GM18507 (cell line): ENCODE data around the gene FYB1.

ENCODE experiments used
- DNase-seq: peaks from one replicate; pipeline ENCODE4 v3.0.0; 2011; ENCODE audit warnings: low read depth; ENCODE audit not compliant: insufficient read length; ENCODE audit errors: extremely low spot score
- FAIRE-seq: peaks from 2 replicates; lab custom pipeline; 2011; peaks lifted over from hg19 to GRCh38; lab: Jason Lieb, UNC

Gene FYB1

DNA sequence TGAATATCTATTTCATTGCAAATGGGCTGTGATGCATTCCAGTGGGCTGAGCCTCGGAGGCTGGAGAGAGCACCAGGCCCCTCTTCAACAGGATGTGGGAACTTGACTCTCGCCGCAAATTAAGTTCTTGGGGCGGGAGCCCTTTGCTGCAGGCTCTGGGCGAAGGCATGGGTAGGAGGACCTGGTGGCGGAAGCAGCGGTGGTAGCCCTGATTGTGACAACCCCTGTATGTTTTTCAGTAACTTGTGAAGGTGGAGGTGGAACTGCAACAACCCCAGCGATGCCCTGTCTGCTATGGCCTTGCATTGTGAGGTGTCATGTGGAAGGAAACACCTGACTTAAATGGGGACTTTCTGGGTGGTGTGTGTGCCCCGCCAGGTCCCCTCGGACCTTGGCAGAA is 9.4 kb downstream of the FYB1 start:
- DNase-seq = no peak
- FAIRE-seq = no peak

DNA sequence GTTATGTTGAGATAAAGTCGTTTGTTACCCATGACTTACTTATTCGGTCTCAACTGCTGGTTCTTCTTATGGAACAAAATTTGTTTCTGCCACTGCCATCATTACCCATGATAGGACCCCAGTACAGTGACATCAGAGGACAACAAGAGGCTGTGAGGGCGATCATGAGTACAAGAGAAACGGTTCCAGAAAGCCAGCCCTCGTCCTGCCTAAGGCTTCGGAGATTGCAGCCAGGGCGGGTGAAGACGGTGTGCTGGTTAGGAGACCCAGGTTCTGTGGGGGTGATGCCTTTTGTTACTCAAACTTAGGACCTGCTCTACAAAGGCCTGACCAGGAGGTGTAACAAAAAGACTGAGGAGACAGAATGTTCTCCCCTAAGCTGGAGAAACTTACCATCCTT is 10.9 kb downstream of the FYB1 start:
- FAIRE-seq (no peak), DNase-seq (no peak)

DNA sequence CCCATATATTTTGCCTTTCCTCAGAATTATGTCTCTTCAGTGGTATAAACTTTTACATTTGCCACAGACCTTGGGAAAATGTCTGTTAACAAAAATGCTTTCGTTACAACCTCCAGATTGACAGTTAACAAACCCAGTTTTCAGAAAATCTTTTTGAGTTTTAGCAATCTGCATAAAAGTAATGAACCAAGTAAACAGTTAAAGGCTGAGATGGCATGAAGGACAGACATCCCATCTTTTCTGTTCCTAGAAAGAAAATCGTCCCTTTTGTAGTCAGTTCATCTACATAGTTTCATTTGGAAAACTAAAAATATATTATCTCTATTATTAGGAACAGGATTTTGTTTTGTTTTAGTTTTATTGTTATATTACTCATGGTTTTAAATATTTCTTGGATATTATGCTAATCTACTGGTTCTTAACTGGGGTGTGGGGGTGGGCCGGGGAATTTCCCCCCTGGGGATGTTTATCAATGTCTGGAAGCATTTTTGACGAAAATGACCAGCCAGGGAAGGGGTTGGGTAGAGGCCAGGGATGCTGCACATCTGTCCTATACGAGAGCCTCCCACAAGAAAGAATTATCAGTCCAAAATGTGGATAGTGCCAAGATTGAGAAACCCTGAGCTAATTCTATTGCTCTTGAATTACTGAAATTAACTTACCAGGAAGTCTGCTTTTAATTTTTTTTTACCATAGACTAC is 11.9 kb downstream of the FYB1 start:
- DNase-seq = no peak
- no peak for FAIRE-seq

DNA sequence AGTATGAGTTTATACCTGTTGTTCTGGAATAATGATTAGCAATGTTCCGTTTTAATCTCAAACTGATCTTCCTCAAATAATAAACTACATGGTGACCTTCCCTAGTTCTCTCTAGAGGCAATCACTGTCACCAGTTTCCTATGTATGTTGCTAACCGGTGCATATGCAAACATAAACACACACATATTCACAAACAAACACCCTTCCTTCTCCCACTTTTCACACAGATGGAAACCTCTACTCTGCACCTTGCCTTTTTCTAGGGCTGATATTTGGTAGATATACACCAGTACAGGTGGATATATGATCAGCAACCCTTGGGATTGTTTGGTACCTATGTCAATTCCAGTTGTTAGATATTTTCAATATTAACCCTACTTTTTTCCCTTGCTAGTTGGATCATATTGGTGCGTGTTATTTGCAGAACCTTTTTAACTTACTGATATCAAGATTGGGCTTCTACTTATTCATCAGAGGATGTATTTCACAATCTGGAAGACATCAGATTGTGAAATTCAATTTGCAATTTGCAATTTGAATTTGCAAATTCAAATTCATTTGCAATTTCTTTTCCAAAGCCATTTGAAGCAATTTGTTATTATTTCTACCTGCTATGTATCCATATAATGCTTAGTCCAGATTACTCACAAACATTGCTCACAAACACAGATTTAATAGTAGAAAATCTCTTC is 12.6 kb downstream of the FYB1 start:
- FAIRE-seq (no peak), DNase-seq (no peak)

DNA sequence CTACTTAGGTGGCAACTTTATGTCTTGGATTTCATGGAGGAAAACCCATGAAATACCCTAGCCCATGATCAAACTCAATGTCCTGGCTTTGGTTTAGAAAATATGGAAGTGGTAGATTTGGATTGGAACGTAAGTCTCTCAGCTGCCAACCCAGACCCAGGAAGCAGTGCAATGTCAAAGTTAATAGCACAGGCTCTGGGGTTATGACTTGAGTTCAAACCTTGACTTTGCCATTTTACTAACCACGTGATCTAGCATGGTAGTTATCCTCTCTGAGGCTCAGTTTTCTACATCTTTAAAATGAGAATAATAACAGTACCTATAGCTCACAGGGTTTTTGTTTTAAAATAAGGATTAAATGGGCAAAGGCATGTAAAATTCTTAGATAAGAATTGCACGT is 13.8 kb downstream of the FYB1 start:
- DNase-seq (no peak), FAIRE-seq (no peak)

DNA sequence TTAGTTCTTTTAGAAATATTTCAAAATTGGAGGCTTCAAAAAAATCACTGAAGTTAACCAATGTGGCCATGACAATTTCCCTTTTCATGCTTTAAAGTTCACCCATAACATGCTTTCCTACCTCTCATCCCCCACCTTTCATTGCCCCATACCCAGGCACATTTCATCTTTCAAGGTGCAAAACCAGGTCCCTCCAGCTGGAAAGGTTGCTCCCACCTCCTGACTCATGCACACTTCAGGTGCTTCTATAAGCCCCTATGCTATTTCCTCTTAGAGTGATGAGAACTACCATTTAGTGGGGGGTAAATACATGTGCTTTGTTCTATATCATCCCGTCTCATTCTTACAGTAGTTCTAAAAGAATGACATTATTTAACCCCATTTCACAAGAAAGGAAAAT is 15.4 kb downstream of the FYB1 start:
- FAIRE-seq = no peak
- DNase-seq = no peak

DNA sequence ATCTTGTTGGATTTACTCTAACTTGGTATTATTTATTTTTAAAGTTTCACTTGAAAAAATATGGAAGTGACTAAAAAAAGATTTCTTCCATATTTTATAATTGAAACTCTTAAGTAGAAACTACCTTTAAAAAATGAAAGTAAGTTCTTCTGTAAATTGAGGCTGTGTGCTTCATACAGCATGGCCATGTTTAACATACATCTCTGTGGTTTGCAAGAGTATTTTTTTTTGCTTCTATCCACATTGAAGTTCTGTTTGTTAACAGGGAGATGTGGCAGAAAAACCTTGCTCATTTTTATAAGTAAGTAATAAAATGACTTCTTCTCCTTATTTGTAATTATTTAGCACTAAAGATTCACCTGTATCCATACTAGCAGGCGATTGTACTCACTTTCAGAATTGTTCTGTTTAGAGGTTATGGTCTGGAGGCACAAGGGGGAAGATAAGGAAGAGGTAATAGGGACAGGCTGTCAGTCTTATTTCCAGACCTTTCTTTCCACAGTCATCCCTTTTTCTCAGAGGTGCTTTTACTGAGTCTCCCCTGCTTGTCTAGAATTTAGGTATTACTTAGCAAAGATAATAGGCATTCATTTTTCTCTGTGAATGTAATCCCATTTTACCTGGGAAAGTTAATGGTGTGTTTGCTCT is 16.0 kb downstream of the FYB1 start:
- FAIRE-seq (no peak), DNase-seq (no peak)

DNA sequence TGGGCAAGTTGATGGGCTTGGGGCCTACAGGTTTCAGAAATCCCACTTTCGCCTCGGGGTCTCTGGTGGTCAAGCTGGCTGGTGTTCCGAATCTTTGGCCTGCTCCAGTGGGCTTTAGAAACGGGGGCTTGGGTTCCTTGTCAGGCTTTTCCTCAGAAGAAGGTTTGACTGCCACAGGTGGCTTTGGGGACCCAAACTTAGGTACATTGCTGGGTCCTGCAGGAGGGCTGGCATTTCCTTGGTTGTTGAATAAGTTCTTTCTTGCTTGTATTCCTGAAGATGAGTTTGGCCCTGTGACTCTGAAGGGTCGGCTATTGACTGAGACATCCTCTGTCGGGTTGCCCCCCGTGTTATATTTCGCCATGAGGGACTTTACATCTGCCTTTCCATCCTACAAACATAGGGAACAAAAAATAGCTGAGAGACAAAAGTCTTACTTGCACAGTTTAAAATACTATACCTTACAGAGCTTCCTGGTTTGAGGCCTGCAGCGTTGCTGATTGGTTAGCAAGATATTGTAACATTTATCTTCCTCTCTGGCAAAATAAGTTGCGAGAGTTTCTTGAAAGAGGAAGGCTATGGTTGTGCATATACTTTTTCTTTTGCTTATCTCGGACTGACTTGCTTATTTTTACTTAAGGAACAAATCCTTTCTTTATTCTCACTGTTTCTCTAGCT is 16.6 kb downstream of the FYB1 start:
- no peak for DNase-seq
- no peak for FAIRE-seq

DNA sequence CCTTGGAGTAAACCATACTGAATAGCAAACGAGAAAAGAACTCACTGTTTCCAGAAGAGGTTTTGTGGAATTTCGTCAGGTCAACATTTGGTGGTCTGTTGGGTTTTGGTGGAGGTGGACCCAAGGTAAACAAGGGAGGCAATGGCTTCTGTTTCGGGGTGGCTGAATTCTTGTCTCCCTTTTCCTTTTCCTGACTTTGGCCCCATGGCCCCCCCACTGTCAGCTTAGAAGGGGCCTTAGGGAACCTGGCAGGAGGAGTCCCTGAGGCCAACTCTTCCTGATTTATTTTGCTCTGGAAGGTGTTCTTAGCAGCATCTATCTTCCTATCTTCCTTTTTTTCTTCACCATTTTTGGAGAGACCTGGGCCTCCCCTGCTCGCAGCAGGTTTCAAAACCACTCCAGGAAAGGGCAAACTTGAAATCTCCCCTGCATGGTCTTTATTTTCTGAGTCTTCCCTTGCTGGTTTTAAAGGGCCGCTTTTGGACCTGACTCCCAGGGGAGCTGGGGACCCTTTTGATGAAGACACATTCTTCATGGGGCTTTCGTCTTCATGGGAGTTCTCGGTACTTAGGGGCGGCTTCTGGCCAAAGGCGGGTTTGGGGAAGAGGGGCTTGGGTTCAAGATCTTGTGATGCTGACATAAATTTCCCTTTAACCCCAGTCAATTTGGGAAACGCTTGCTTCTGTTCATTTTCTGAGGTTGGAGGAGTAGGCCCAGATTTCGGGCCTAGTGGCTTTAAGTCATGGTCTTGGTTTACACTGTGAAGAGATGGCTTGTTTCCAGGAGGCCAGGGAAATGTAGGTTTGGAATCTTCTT is 17.4 kb downstream of the FYB1 start:
- no peak for DNase-seq
- FAIRE-seq = no peak

DNA sequence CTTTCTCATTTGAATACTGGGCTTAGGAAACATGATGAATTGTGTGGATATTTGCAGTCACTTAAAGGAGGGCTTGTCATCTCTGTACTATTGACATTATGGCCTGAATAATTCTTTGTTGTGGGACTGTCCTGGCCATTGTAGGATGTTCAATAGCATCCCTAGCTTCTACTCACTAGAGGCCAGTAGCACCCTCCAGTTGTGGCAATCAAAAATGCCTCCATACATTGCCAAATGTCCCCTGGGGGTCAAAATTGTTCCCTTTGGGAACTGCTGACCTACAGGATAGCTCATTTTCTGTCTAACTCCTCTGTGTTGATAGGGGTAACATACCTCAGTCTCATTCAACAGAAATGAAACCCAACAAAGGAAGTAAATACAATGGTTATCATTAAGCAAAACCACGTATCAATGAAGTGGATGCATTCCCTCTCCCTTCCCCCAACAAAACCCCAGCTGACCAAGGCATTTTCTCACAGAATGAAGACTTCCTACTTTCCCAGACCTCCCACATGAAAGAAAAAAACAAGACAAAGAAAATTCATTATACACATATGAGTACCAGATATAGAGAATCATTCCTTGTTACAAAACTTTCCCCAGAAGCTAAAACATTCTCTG is 18.1 kb downstream of the FYB1 start:
- FAIRE-seq = no peak
- DNase-seq = no peak

DNA sequence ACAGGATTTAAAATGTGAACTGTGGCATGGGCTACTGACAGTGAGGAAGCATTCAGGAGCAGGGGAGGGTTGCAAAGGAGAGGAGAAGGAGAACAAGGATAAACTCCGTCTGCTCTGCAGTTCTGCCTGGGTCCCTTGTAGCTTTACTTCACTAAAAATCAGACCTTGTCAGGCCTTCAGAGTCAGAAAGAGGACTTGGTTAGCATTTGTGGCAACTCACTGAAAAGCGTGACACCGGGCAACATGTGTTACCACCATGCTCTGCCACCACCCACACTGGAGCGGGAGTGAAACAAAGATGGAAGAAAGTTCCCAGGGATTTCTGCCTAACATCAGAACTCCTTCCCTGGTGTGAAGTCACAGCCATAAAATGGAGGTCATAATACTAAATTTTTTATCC is 19.3 kb downstream of the FYB1 start:
- no peak for FAIRE-seq

DNA sequence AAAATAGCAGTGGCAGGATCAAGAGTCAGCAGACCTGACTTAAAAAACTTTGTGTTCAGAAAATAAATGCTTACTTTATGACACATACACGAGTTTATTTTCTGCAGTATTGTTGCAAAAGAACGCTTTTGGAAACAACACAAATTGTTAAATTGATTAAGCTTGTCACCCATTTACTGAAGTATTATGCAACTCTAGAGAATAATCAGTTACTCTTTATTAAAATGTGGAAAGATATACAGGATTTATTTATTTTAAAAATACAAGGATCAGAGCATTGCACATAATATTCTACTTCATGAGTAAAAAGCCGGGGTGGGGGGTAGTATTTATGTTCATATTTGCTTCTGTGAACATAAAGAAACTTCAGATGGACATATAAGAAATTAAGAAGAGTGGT is 20.0 kb downstream of the FYB1 start:
- DNase-seq (no peak), FAIRE-seq (no peak)

More for the DNA sequence above, 19.3 kb downstream of the FYB1 start:
- DNase-seq = no peak

DNA sequence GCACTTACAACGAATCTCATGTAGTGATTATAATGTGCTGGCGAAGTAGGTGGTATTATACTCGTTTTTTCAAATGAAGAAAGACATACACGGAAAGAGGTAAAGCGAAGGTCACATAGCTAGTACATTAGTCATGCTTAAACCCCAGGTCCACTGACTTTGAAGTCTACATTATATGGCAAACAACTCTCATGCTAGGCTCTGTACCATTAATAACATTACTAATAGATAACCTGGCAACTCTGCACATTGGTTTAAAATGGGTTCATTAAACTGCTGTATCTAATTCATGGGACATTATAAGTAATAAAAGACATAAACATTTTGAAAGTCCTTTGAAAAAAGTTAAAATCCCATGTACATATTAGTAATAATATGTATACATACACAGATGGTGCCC is 21.2 kb downstream of the FYB1 start:
- DNase-seq = no peak
- FAIRE-seq = no peak

DNA sequence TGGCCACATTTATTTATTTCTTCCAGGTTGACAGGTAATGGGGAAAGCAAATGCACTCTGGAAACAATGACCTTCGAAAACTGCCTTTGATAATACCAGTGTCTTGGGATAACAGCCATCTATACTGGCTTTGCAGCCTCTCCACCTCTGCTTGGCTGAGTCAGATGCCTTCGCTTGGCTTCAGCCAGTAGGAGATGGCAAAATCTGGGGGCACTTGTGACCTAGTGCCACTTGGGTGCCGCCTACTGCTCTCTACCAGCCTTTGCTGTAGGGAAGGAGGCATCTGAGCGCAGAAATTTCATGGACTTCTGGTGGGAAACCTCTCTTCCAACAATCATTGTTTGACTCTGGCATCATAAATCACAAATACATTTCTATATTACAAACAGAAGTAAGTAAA is 21.8 kb downstream of the FYB1 start:
- DNase-seq = no peak
- FAIRE-seq = no peak

DNA sequence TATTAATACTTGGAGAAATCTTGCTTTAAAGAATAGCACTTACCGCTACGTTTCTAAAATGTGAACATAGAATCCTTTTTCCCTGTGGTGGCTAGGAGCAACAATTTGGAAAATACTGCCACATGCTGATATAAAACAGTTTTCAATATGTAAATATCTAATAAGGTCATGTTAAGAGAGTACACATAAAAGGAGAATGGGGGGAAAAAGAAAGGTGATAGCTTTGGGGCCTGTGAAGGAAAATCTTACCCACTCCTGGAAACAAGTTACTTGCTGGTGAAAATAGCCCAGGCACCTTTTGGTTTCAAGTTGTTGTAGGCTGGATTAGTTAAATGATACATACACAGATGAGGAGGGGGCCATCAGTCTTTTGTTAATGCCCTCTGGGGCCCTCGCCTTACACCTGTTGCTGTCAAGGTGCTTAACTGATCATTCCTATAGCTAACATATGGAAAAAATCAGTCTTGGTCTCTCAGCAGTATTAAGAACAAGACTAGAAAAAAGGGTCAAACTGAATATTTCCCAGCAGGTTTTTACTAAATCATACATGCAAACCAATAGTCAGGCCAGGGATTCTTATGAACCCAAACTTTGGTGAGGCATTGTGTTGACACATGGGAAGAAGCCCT is 24.1 kb downstream of the FYB1 start:
- FAIRE-seq (no peak), DNase-seq (no peak)

DNA sequence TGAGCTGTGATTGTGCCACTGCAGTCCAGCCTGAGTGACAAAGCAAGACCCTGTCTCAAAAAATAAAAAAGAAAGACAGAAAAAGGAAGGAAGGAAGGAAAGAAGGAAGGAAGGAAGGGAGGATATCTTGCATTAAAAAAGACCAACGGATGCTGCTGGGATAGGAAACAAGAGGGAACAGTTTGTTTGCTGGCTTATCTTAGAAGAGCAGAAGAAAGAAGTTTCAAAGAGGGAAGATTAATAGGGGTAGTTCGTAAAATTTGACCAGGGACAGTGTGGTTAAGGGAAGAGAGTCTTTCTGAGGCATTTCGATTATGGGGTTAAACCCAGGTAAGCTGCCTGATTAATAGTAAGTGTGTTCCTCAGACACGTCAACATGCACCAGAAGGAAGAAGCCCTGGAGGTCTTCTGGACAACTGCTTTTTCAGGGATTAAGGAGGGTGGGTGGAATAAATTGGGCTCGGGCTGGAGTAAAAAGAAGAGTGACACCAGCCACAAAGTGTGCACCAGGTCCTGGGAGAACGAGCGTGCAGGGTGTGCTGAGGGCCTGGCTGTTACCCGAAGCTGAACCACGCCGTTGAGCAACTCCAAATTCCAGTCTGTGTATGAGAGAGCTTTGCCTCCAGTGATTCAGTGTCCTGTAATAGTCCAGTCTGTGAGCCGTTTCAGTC is 24.8 kb downstream of the FYB1 start:
- DNase-seq = no peak
- FAIRE-seq = no peak

DNA sequence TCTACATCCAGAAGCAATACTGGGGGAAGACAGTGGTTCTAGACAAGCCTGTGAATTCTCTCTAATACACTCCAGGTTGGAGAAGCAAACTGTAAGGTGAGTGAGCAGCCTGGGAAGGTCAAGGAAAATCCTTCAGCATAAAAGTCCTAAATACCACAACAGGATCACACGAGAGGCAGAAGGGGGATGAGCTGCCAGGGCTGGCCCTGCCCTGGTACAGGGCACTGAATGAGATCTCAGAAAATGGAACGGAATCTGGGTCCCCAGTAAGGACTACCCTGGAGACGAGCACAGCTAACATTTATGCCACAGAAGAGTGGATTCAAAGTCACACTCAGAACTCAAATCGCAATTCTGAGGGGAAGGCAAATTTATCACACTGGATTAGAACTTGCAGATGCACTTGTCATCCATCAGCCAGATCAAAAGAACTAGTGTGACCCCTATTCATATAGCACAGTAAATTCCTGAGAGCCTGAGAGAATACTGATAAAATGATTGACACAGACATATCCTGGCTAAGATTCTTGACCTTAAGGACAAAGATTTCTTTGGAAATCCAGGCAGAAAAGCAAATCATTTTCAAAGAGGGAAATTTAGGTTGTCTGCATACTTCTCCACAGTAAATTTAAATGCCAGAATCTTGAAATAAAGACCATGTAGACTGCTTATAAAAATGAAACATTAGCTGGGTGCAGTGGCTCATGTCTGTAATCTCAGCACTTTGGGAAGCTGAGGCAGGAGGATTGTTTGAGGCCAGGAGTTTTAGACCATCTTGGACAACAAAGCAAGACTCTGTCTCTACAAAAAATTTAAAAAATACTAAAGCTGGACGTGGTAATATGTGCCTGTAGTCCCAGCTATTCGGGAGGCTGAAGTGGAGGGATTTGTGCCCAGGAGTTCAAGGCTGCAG is 25.6 kb downstream of the FYB1 start:
- no peak for FAIRE-seq
- DNase-seq = no peak
